SU-DHL-6 (cell line): ENCODE measurements around the gene PLXND1.
A peak's percentile ranks its signal among the peaks of the same experiment; 100 is the strongest.

Experiments used
- H2AFZ ChIP-seq: fragments of 200-600 bp; sonication (generic); 2 replicates; pipeline ENCODE4 v1.6.1; 2014; ENCODE audit warnings: low read depth, mild to moderate bottlenecking, moderate library complexity, mixed read lengths, antibody characterized with exemption, low read length; ENCODE audit not compliant: severe bottlenecking
- H3F3A ChIP-seq: fragments of 200-600 bp; shearing (Covaris generic); 2 replicates; pipeline ENCODE4 v1.6.0; 2016; ENCODE audit warnings: antibody characterized with exemption, mild to moderate bottlenecking; ENCODE audit not compliant: insufficient read depth
- H3K27ac ChIP-seq: fragments of 200-600 bp; sonication (generic); 2 replicates; pipeline ENCODE4 v1.5.1; 2016; ENCODE audit warnings: low read depth, mild to moderate bottlenecking, low read length, moderate library complexity, mixed read lengths
- H3K27me3 ChIP-seq: fragments of 200-600 bp; sonication (generic), shearing (Covaris generic); 2 replicates; pipeline ENCODE4 v1.6.0; 2014; ENCODE audit warnings: mild to moderate bottlenecking, low read length
- H3K36me3 ChIP-seq: fragments of 200-600 bp; sonication (generic); 2 replicates; pipeline ENCODE4 v1.6.1; 2014; ENCODE audit warnings: mild to moderate bottlenecking, low read length, mixed read lengths
- H3K4me2 ChIP-seq: fragments of 300-600, 200-600 bp; shearing (Covaris generic), sonication (generic); 2 replicates; pipeline ENCODE4 v1.6.0; 2014; ENCODE audit warnings: low read length, low read depth, mild to moderate bottlenecking; ENCODE audit not compliant: poor library complexity, severe bottlenecking
- H3K4me3 ChIP-seq: fragments of 200-600 bp; sonication (generic); 2 replicates; pipeline ENCODE4 v1.5.1; 2014; ENCODE audit warnings: antibody characterized with exemption, low read length, mild to moderate bottlenecking, mixed read lengths; ENCODE audit not compliant: insufficient read depth, poor library complexity, severe bottlenecking
- H3K79me2 ChIP-seq: fragments of 200-600 bp; sonication (generic); 2 replicates; pipeline ENCODE4 v1.6.1; 2014; ENCODE audit warnings: mild to moderate bottlenecking, low read length, moderate library complexity; ENCODE audit not compliant: insufficient read depth
- H3K9ac ChIP-seq: fragments of 200-600 bp; sonication (generic); 2 replicates; pipeline ENCODE4 v1.7.0; 2014; ENCODE audit warnings: mild to moderate bottlenecking, low read length
- H3K9me2 ChIP-seq: fragments of 200-600 bp; sonication (generic); replicated peaks from 2 replicates; pipeline ENCODE4 v1.6.1; 2014; ENCODE audit warnings: low read length; ENCODE audit not compliant: insufficient read depth
- H3K9me3 ChIP-seq: fragments of 200-600 bp; sonication (generic); 2 replicates; pipeline ENCODE4 v1.6.1; 2014; ENCODE audit warnings: low read length, mixed read lengths; ENCODE audit not compliant: insufficient read depth
- H4K20me1 ChIP-seq: fragments of 200-600 bp; sonication (generic); 2 replicates; pipeline ENCODE4 v1.6.1; 2014; ENCODE audit warnings: low read depth, mild to moderate bottlenecking, antibody characterized with exemption, low read length, moderate library complexity, mixed read lengths
- EZH2phosphoT487 ChIP-seq: fragments of 200-600 bp; sonication (generic), shearing (Covaris generic); conservative IDR thresholded peaks from 2 replicates; pipeline ENCODE4 v1.6.1; 2018; ENCODE audit warnings: mild to moderate bottlenecking, antibody characterized with exemption, low read length, moderate library complexity, mixed read lengths
- TF ChIP-seq, protein P1 (sequence below): fragments of 200-600 bp; sonication (generic); IDR thresholded peaks from one replicate; pipeline ENCODE4 v1.5.1; 2017; ENCODE audit warnings: antibody characterized with exemption, mild to moderate bottlenecking, low read length, moderate library complexity; ENCODE audit not compliant: insufficient read depth, poor library complexity, severe bottlenecking

PLXND1 gene

DNA sequence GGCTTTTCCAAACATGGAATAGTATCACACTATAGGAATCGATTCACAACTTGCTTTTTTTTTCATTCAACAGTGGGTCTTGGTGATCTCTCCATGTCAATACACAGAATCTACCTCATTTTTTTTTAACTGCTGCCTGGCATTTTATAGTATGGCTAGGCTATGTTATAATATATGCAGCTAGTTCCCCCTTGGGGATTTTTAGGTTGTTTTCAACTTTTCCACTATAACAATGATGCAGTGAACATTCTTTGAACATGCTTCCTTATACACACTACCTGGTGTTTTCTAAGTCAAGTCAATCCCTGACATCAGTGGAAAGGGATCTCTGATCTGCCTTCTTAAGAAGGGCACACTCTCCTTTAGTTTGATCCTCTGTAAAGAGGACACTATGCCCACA, 46.5 kb upstream of the PLXND1 start:
- Histone ChIP-seq H3K9me3 (no peaks in the 10 kb centered on the region), H4K20me1 (no peaks in the 10 kb centered on the region), H3K4me2 (no peak overlapping the region), H3K36me3 (no peaks in the 10 kb centered on the region), H2AFZ (no peak overlapping the region), H3F3A (no peaks in the 10 kb centered on the region), H3K27me3 (no peaks in the 10 kb centered on the region), H3K27ac (no peak overlapping the region), H3K79me2 (no peaks in the 10 kb centered on the region), H3K9ac (no peak overlapping the region), H3K4me3 (no peak overlapping the region), H3K9me2 (no peaks in the 10 kb centered on the region)
- TF ChIP-seq EZH2phosphoT487, result no peak
- TF ChIP-seq, protein P1, sequence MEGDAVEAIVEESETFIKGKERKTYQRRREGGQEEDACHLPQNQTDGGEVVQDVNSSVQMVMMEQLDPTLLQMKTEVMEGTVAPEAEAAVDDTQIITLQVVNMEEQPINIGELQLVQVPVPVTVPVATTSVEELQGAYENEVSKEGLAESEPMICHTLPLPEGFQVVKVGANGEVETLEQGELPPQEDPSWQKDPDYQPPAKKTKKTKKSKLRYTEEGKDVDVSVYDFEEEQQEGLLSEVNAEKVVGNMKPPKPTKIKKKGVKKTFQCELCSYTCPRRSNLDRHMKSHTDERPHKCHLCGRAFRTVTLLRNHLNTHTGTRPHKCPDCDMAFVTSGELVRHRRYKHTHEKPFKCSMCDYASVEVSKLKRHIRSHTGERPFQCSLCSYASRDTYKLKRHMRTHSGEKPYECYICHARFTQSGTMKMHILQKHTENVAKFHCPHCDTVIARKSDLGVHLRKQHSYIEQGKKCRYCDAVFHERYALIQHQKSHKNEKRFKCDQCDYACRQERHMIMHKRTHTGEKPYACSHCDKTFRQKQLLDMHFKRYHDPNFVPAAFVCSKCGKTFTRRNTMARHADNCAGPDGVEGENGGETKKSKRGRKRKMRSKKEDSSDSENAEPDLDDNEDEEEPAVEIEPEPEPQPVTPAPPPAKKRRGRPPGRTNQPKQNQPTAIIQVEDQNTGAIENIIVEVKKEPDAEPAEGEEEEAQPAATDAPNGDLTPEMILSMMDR, result no peak

DNA sequence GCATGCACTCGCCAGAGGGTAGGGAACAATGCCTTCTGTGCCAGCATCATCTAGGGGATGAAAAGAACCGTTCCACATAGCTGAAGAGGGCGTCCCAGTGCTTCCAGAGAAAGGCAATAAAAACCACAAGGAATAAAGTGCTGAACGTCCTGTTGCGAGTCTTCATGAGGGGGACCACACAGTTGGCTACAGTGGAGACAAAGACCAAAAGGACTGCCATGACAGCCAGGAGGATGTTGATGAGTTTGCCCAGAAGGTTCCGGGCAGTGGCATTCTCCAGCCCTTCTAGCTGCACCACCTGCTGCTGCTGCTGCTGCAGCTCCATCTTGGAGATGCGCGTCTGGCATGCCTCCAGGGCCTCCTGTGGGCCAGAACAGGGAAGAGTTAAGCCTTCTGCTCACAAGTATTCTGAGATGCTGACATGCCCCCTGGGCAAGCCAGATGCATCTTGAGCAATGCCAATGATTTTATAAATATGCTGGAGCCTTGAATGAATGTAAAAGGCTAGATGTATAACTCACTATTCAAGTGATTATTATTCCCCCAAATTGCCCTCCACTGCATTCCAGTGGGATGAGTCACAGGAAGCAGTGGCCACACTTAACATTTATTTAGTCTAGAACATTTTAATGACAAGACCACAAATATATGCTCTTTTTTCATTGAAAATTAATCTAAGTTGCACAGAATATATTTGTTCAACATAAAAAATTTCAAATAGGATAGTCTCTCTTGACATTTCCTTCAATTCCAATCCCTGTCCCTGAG, 45.1 kb upstream of the PLXND1 start:
- H3K36me3 ChIP-seq, result no peaks in the 10 kb centered on the region
- no peak overlapping the region for H3K9ac ChIP-seq
- TF ChIP-seq, protein P1, result no peak
- TF ChIP-seq EZH2phosphoT487, result no peak
- H3K4me2 ChIP-seq, result no peak overlapping the region
- no peaks in the 10 kb centered on the region for H3K79me2 ChIP-seq
- H3K4me3 ChIP-seq, result no peak overlapping the region
- H4K20me1 ChIP-seq, result no peaks in the 10 kb centered on the region
- H3F3A ChIP-seq, result no peaks in the 10 kb centered on the region
- no peak overlapping the region for H2AFZ ChIP-seq
- H3K27ac ChIP-seq, result no peak overlapping the region
- no peaks in the 10 kb centered on the region for H3K27me3 ChIP-seq
- H3K9me3 ChIP-seq, result no peaks in the 10 kb centered on the region
- H3K9me2 ChIP-seq, result no peaks in the 10 kb centered on the region

DNA sequence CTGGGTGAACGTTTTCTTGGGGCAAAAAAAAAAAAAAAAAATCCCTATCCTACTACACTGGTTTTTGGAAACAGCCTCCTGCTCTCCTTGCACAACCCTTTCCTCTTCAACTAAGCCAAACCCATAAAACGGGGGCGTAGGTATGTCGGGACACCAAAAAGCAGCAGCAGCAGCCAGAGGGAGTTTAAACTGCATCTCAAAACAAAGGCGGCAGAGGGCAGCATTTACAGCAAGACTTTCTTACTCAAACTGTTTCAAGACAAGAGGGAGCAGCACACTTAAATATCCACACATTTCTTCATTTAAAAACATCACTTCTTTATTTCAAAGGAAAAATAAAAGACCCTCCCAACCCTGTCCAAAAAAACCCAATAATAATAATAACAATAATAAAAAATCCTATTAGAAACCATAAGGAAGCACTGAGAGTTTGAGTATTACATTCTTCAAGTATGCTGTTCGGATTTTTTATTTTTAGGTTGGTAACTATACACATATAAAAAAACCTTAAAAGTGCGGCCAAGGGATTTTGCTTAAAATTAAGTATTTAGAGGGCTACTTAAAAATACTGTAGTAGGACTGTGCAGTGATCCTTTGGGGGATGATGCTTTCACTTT, 43.9 kb upstream of the PLXND1 start:
- no peak overlapping the region for H3K4me3 ChIP-seq
- H3K9me3 ChIP-seq, result no peaks in the 10 kb centered on the region
- H3F3A ChIP-seq, result no peaks in the 10 kb centered on the region
- no peak overlapping the region for H3K9ac ChIP-seq
- no peak overlapping the region for H3K27ac ChIP-seq
- H3K4me2 ChIP-seq, result no peak overlapping the region
- H3K27me3 ChIP-seq, result no peaks in the 10 kb centered on the region
- H3K79me2 ChIP-seq, result no peaks in the 10 kb centered on the region
- no peaks in the 10 kb centered on the region for H4K20me1 ChIP-seq
- no peak overlapping the region for H2AFZ ChIP-seq
- no peaks in the 10 kb centered on the region for H3K9me2 ChIP-seq
- no peaks in the 10 kb centered on the region for H3K36me3 ChIP-seq
- no peak for TF ChIP-seq EZH2phosphoT487
- TF ChIP-seq, protein P1, result peak; percentile 78
